Measurements from ENCODE around the gene VEGFB. TPM values are rescaled to one million over a fixed set of nuclear protein-coding genes. Genes with fewer than 3 reads are reported as not detected.

Gene VEGFB
- total and polyA plus RNA-seq, 2 of the 4 experiments (the other 2 are of a cell fraction) = 3.0 to 25.1 TPM

DNA sequence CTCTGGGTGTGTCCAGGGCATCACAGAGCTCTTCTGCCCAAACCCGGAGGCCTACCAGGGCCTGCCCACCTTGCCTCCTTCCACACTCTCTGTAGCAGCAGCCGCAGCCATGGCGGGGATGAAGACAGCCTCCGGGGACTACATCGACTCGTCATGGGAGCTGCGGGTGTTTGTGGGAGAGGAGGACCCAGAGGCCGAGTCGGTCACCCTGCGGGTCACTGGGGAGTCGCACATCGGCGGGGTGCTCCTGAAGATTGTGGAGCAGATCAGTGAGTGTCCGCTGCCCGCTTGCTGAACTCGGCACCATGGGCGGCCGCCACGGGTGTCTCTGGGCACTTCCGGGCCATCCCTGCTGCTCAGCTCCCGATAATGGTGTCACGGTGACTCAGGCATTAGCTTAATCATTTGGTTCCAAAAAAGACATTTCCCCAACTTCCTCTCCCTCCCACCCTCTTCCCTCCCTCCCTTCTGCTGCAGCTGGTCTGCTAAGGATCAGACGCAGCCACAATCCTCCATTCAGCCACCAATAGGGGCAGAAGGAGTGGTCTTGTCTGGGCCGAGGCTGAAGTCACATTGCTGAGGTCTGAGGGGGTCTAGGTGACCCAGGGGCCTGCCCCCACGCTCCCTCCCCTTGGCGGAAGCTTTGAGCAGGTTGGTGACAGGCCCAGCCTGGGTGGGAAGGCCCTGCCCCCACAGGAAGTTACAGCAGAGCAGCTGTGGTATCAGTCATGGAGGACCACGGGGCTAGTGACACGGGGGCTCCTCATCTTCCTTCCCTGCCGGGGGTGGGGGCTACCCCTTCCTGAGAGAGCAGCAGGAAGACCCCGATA is 26.9 kb upstream of the VEGFB start (continued):
- TF ChIP-seq, protein P1, sequence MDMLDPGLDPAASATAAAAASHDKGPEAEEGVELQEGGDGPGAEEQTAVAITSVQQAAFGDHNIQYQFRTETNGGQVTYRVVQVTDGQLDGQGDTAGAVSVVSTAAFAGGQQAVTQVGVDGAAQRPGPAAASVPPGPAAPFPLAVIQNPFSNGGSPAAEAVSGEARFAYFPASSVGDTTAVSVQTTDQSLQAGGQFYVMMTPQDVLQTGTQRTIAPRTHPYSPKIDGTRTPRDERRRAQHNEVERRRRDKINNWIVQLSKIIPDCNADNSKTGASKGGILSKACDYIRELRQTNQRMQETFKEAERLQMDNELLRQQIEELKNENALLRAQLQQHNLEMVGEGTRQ (IDR thresholded peaks at IDR 0.05; ENCODE audit: low read depth, low read length) = no peak
- TF ChIP-seq POLR2A (IDR thresholded peaks at IDR 0.05; ENCODE audit: low read depth, low read length) = no peak
- no peak for TF ChIP-seq CHD1 (IDR thresholded peaks at IDR 0.05; ENCODE audit: low read depth, low read length)
